Peyer's patch (tissue), 4 donors: ENCODE measurements around the gene FAM32A. TPM values are rescaled to one million over a fixed set of nuclear protein-coding genes. Genes with fewer than 3 reads are reported as not detected.

Source experiments
- DNase-seq, 3 donors: peaks; one replicate each; pipeline ENCODE4 v3.0.0-alpha.2; 2017 to 2019
- H3K27ac ChIP-seq, 4 donors: fragments of 200-600 bp; sonication (generic); one replicate each; pipeline ENCODE4 v1.5.1; 2016 to 2019
- H3K27me3 ChIP-seq, 2 donors: fragments of 200-600 bp; sonication (generic); one replicate each; pipeline ENCODE4 v1.5.1; 2019
- H3K36me3 ChIP-seq, 3 donors: fragments of 200-600 bp; sonication (generic); one replicate each; pipeline ENCODE4 v1.5.1; 2016 to 2019
- H3K4me1 ChIP-seq, 4 donors: fragments of 200-600 bp; sonication (generic); one replicate each; pipeline ENCODE4 v1.5.1; 2016 to 2019
- H3K4me3 ChIP-seq, 4 donors: fragments of 200-600 bp; sonication (generic); 1 replicate in 3 of 4; 2 replicates in 1 of 4; pipeline ENCODE4 v1.5.1; 2016 to 2019; ENCODE audit warnings: mild to moderate bottlenecking in 1 of 4
- H3K9me3 ChIP-seq, 4 donors: fragments of 200-600 bp; sonication (generic); one replicate each; pipeline ENCODE4 v1.5.1; 2016 to 2019; ENCODE audit warnings: mild to moderate bottlenecking in 1 of 4
- POLR2A ChIP-seq, 2 donors: fragments of 450-650 bp; IDR thresholded peaks; one replicate each; pipeline ENCODE4 v1.5.1; 2017; ENCODE audit warnings: antibody characterized with exemption in 2 of 2, mild to moderate bottlenecking in 2 of 2, moderate library complexity in 2 of 2
- total RNA-seq, 4 donors: library from RNA; depleted of rRNA; stranded (reverse); fragments of >200 nt; gene quantifications; one replicate each; pipeline ENCODE4 v1.1.0, GENCODE V29; 2016
- TF ChIP-seq, protein P1 (sequence below), 6 experiments: fragments of 450-650 bp in 4 of 6; fragments of 200-600 bp in 2 of 6; sonication (generic) in 1 of 6; IDR thresholded peaks; one replicate each; pipeline ENCODE4 v1.5.1; 2017 to 2019; ENCODE audit warnings: antibody characterized with exemption in 6 of 6, mild to moderate bottlenecking in 3 of 6, moderate library complexity in 1 of 6

FAM32A gene
- total RNA-seq, 4 donors from 2014 or later: 88.0 to 116 (median 102) TPM

DNA sequence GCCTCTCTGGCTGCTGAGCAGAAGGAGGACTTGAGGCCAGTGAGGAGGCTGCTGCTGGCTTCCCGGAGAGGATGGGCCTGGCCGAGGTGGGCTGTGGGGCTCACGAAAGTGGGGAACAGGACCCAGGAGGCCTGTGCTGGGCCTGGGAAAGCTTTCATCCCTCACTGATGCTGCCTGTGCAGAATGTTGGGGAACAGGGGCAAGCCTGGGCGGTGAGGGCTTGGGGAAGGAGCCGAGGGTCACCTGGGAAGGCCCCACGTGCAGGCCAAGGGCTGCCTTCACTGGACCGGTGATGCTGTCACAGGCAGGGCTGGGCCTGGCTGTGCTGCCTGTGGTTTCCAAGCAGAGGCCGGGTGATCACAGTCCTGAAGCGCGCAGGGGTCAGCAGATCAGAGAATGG is 21.9 kb downstream of the FAM32A start:
- no peak overlapping the region for H3K27ac ChIP-seq
- H3K9me3 ChIP-seq: no peaks in the 10 kb centered on the region
- no peak overlapping the region for H3K4me3 ChIP-seq
- no peaks in the 10 kb centered on the region for H3K27me3 ChIP-seq
- DNase-seq: peak in 1 of 3 donors; percentile 11
- peaks cover 0 to 99% (median 0%) of the 10 kb centered on the region in 3 donors for H3K36me3 ChIP-seq
- peaks cover 0 to 5% (median 0%) of the 10 kb centered on the region in 4 donors for H3K4me1 ChIP-seq
- no peak for TF ChIP-seq POLR2A (IDR thresholded peaks at IDR 0.05)
- TF ChIP-seq, protein P1, sequence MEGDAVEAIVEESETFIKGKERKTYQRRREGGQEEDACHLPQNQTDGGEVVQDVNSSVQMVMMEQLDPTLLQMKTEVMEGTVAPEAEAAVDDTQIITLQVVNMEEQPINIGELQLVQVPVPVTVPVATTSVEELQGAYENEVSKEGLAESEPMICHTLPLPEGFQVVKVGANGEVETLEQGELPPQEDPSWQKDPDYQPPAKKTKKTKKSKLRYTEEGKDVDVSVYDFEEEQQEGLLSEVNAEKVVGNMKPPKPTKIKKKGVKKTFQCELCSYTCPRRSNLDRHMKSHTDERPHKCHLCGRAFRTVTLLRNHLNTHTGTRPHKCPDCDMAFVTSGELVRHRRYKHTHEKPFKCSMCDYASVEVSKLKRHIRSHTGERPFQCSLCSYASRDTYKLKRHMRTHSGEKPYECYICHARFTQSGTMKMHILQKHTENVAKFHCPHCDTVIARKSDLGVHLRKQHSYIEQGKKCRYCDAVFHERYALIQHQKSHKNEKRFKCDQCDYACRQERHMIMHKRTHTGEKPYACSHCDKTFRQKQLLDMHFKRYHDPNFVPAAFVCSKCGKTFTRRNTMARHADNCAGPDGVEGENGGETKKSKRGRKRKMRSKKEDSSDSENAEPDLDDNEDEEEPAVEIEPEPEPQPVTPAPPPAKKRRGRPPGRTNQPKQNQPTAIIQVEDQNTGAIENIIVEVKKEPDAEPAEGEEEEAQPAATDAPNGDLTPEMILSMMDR (IDR thresholded peaks at IDR 0.05): no peak

DNA sequence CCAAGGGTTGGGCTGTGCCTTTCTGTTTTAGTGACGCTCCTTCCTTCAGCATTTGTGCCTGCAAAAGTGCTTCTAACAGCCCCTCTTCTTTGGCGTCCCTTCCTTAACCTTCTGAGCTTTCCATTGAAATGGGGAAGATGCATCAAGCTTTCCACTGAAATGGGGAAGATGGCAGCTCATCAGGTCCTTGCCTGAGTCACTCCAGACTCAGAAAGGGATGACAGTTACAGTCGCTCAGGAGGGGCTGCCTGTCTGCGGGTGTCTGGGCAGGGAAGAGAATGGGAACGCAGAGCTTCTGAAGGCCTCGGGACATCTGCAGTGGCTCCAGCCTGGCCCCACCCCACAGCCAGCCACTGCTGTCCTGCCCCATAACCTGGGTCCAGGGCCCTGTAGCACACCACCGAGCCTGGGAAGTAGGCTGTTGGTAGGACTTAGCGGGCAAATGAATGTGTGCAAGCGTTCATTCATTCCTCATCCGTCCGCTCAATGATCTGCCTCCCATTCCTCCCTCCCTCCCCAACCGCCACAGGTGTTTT is 22.3 kb downstream of the FAM32A start:
- no peak overlapping the region for H3K4me3 ChIP-seq
- H3K4me1 ChIP-seq: peaks cover 0 to under 1% (median 0%) of the 10 kb centered on the region in 4 donors
- no peak overlapping the region for H3K27ac ChIP-seq
- H3K27me3 ChIP-seq: no peaks in the 10 kb centered on the region
- peaks cover 0 to 99% (median 0%) of the 10 kb centered on the region in 3 donors for H3K36me3 ChIP-seq
- no peaks in the 10 kb centered on the region for H3K9me3 ChIP-seq
- no peak for TF ChIP-seq POLR2A (IDR thresholded peaks at IDR 0.05)
- TF ChIP-seq, protein P1 (IDR thresholded peaks at IDR 0.05): no peak
- DNase-seq: peak in 1 of 3 donors; percentile 17

DNA sequence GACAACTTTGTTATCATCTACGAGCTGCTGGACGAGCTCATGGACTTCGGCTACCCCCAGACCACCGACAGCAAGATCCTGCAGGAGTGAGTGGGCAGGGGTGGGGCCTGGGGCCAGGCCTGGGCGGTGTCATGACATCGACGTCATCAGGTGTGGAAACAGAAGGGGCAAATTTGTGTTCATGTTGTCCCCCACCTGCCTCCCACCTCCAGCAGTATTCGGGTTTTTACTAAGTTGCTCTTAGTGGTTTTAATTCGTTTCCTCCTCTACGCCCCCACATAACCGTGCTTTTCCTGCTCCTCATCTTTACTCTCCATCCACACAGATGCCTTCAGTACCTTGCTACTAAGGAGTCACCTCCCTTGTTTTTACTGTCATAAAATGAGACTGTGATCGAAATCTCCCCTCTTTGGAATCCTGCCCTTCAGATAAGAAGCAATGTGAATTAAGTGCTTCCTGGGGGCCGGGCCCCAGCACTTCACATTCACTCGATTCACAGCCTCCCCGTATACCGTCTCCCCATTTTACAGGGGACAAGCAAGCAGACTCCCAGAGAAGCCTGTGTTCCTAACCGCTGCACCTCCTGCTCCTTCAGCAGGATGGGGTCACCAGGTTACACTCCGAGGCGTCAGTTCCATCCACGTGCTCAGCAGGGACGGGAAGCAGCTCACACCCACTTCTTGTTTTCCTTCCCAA is 23.0 kb downstream of the FAM32A start:
- no peak for TF ChIP-seq POLR2A (IDR thresholded peaks at IDR 0.05)
- TF ChIP-seq, protein P1 (IDR thresholded peaks at IDR 0.05): no peak
- peaks cover 0 to 92% (median 0%) of the 10 kb centered on the region in 3 donors for H3K36me3 ChIP-seq
- H3K27me3 ChIP-seq: no peaks in the 10 kb centered on the region
- no peak overlapping the region for H3K27ac ChIP-seq
- H3K4me1 ChIP-seq: no peaks in the 10 kb centered on the region
- peak in 1 of 3 donors; percentile 34 for DNase-seq
- H3K4me3 ChIP-seq: no peak overlapping the region
- H3K9me3 ChIP-seq: no peaks in the 10 kb centered on the region

DNA sequence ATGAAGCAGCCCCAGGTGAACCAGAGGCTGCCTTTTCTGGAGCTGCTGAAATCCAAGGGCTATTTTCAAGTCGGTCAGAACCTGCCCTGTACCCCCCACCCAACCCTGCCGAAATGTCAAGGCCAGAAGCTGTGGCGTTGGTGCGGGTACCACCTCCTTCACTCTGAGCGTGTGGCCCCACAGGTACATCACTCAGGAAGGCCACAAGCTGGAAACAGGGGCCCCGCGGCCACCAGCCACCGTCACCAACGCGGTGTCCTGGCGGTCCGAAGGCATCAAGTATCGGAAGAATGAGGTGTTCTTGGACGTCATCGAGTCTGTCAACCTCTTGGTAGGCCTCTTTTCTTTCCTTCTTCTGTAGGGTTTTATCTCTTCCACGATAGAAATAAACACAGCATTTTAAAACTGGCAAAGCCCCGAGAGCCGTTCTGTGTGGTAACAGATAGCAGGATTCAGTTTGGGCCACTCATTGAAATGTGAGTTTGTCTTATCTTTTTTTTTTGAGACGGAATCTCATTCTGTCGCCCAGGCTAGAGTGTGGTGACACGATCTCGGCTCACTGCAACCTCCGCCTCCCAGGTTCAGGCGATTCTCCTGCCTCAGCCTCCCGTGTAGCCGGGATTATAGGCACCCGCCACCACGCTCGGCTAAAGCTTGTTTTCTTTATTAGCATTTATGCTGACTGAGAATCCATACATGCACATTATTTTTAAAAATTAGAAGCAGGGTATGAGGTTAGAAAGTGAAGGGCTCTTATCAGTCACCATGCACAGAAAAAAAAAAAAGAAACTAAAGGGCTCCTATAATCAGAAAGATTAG is 23.8 kb downstream of the FAM32A start:
- Histone ChIP-seq H3K36me3 (peaks cover 0 to 84% (median 0%) of the 10 kb centered on the region in 3 donors), H3K4me1 (no peaks in the 10 kb centered on the region), H3K9me3 (no peaks in the 10 kb centered on the region), H3K27ac (no peak overlapping the region), H3K27me3 (no peaks in the 10 kb centered on the region), H3K4me3 (no peak overlapping the region)
- TF ChIP-seq POLR2A (IDR thresholded peaks at IDR 0.05): no peak
- TF ChIP-seq, protein P1 (IDR thresholded peaks at IDR 0.05): no peak
- DNase-seq: peak in 1 of 3 donors; percentile 42

DNA sequence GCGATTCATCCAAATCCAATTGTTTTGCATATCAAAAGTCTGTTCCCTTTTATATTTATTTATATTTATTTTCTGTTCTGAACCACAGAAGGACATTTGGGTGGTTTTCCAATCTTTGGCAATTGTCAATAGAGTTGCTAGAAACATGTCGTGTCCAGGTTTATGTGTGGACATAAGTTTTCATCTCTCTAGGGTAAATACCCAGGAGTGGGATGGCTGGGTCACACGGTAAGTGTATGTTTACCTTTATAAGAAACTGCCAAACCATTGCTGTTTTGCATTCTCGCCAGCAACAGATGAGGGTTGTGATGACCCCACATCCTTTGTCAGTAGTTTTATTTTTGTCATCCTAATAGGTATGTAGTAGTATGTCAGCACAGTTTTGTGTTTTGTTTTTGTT is 25.0 kb downstream of the FAM32A start:
- no peaks in the 10 kb centered on the region for H3K9me3 ChIP-seq
- H3K27me3 ChIP-seq: no peaks in the 10 kb centered on the region
- DNase-seq: no peak
- peaks cover 0 to 73% (median 0%) of the 10 kb centered on the region in 3 donors for H3K36me3 ChIP-seq
- TF ChIP-seq, protein P1 (IDR thresholded peaks at IDR 0.05): no peak
- TF ChIP-seq POLR2A (IDR thresholded peaks at IDR 0.05): no peak
- no peak overlapping the region for H3K4me3 ChIP-seq
- H3K4me1 ChIP-seq: no peaks in the 10 kb centered on the region
- H3K27ac ChIP-seq: no peak overlapping the region
